GM21390 (cell line): ENCODE results near the gene ALX3.

Source experiments
- ATAC-seq: cut with Tn5 transposase; IDR thresholded peaks from one replicate; pipeline ENCODE4 v1.9.1; 2021; ENCODE audit not compliant: unreplicated experiment

Gene ALX3

DNA sequence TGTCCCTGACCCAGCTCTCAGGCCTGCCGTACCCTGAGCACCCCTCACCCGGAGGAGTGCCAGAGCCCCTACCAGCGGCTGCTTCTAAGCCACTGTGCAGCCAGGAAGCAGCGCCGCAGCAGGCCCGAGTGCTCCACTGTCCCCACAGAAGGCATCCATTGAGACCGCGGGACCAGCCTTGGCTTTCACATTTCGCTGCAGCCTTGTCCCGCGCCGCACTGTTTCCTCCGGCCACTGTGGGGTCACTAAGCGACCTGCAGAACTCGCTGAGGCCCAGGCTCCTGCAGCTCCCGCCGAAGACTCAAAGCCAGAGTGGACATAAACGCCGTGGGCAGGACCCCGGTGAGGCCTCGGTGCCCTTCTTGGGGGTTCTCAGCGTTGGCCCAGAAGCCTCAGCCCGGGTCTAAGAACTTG, 3.0 kb downstream of the ALX3 start:
- ATAC-seq, result no peak

DNA sequence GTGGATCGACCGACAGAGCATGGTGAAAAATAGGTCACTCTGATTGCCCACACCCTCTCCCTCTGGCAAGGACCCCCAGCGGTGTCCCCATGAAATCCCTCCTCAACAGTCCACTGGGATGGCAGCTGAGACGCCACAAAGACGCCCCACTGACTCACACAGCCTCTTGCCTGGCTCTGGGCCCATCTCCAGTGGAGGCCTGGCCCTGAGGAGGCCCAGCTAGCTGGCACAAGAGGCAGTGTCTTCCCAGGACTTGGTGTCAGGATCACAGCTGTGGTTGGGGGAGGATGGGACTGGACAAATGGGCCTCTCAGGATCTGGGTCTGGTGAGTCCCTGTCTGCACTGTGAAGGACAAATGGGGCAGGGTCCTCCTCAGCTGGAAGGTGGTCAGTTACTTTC, 4.6 kb downstream of the ALX3 start:
- no peak for ATAC-seq

DNA sequence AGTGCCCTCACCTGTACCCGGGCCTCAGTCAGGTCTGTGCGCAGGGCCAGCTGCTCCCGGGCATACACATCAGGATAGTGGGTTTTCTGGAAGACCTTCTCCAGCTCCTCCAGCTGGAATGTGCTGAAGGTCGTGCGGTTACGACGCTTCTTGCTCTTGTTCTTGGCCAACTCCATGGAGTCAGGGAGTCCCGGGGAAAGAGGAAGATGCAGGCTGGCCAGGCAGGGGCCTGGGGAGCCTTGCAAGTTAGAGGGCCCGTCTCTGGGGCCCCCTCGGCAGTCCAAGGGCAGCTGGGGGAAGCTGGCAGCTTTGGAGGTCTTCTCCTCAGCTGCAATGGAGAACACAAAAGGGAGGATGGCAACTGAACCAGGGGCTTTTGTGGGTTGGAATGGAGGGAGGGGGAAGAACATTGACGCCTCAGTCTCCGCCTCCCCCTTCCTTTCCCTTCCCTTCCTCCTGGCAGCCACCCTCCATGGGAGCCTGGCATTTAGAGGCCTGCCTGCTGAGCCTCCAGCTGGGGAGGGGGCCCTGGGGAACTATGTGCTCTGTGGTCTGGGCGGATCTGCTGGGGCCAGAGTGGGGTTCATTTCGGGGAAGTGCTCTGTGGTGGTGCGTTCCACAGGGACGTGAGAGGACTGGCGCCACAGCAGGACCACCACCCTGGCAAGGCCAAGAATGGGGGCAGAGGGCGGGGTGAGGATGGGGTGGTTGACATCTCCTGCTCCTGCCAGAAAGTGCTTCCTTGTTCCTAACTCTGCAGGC, 5.7 kb downstream of the ALX3 start:
- ATAC-seq, result no peak

DNA sequence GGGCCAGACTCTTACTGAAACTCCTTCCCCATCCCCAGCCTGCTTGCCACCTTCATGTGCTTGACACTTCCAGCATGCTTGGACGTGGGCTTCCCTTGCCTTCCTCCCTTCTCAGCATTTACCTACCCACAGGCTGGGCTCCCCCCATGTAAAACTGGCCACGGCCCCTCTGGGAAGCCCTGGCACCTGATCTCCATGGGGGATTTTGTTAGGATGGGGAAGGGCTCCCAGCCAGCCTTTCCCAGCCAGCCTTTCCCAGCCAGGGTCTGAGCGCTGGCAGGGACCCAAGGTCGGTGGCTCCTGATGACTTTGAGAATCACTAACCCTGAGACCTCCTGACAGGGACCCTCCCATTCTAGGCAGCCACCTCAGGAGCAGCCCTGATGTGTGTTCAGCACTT, 6.7 kb downstream of the ALX3 start:
- ATAC-seq, result no peak

DNA sequence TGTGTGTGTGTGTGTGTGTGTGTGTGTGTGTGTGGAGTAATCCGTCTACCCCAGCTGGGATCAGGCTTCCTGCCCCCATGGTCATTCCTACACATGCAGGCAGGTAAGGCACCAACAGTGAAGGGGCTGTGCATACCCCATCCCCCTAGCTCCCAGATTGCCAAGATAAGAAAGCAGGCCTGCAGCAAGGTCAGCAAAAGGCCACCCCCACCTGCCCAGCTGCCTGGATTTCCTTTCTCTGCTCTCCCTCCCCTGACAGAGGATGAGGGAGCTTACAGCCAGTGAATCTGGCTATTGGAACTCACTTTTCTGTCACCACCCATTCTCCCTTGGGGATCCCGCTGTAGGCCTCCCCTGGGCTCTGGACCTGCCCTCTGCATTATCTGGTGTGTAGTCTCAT, 7.9 kb downstream of the ALX3 start:
- no peak for ATAC-seq

DNA sequence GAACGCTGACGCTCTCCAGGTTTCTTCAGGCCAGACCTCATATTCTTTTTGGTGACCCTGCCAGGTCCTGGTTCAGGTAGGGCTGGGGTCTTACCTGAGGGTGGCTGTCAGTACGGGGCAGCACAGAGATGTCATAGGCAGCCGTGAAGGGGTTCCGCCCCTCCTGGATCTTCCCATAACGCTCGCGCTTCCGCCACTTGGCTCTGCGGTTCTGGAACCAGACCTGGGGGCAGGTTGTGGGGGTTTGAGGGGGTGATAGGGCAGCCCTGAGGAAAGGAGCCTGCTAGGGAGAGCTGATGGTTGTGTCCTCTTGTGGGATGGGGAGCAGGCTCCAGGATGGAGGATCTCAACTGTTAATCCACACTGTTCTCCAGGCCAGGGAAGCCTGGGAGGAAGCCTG, 9.1 kb downstream of the ALX3 start:
- ATAC-seq, result no peak

DNA sequence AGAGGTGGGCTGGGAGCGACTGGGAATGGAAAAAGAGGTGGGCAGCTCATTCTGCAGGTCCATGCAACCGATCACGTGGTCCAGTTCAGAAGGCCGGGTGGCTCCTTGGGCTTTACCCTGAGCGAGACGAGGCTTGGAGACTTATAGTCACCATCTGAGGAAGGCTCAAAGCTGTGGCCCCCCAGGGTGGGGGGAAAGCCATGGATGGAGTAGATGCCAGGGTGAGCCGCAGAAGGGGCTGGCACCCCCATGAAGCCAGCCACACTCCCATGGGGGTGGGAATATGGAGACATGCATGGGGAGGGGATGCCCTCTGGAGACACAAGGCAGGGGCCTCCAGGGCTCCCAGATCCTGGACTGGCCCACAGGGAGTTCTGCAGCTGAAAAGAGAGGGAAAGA, 9.8 kb downstream of the ALX3 start:
- no peak for ATAC-seq

DNA sequence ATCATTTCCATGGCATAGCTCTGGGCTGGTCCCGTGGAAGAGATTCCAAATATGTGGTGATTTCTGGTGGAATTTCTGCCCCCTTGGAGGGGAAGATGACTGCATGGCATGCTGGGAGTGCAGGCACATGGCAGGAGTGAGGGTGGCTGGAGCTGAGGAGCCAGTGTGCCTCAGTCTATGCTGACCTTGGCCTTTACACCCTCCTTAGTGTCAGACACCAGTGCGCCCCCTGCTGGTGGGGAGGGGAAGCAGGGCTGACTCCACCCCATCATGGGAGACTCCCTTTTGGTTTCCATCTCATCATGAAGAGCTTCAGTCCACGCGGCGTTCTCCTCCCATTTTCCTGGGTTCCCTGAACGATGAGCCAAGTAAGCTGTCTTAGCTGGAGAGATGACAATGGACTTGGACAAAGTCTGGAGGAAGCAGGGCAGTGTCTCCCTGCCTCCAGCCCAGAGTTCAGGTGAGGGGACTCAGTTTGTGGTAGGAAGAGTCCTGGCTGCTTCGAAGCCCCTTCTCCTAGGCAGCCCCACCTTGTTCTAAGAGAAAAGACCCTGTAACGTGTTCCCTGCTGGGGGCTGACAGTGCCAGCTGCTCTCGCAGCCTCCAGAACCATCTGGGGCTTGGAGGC, 10.3 kb downstream of the ALX3 start:
- no peak for ATAC-seq

DNA sequence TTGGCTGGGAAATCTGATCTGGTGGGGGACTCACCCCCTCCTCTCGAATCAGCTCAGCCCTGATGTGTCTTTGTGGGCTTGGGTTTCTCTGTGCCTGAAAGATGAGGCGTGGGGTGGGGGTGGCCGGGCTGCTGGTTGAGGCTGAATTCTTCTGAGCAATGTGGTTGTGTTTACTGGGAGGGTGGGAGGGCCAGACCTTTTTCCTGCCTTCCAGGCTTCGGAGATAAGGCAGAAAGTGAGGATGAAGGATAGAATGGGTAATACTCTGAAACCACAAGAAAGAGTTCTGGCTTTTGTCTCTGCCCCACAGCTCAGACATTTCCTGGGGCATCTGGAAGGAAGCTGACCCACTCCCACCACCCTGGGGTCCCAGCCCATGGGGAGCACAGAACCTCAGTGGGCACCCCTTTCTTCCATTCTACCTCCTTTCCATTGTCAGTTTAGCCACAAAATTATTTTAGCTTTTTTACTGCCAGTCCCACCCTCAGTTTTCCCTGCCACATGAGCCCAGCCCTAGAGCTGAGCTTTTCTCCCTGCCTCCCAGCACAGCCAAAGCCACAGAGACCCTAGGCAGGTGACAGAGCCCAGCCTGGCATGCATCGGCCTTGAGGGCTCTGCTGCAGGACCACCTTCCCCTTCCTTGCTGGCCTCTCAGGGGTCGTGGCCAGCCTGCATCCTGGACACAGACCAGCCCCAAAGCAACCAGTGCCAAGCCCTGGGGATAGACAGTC, 11.2 kb downstream of the ALX3 start:
- no peak for ATAC-seq

DNA sequence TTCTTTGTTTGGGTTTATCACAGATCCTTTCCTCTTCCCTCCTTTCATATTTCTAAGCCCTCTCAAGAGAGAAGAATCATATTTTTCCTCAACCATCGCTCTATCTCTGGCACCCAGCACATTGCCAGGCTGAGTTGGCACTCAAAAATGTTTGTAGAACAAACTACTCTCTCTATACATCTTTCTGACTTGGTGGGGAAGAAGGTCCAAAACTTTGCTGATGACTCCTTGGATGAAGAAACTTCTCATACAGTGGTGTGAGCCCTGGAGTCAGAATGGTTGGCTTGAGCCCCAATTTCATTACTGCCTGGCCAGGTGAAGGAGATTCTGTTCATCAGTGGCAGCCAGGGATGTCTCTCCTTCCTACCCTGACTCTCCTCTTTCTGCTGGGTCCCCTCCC, 11.9 kb downstream of the ALX3 start:
- ATAC-seq, result no peak

DNA sequence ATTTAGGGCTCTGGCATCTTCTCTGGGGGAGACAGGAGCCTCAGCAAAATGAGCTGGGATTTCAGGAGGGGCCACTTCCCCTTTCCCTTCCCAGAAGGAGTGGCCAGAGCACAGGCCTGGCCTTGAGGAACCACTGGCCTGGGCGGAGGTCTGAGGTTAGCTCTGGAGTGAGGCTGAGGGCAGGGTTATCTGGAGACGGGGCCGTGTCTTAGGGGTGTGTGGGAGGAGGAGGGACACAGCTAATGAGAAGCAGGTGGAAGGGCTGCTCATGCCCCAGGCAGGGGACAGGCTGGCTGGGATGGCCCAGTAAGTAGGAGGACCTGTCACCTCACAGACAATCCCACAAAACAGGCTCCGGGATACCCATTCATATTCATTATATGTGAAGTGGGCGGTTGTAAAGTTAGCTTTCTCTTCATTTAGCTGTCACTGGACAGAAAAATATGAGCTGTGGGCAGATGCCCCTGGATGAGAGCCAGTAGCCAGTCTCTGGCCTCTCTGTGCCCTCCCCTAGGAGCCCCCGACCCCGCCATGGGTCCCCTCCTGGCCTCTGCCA, 12.4 kb downstream of the ALX3 start:
- no peak for ATAC-seq

DNA sequence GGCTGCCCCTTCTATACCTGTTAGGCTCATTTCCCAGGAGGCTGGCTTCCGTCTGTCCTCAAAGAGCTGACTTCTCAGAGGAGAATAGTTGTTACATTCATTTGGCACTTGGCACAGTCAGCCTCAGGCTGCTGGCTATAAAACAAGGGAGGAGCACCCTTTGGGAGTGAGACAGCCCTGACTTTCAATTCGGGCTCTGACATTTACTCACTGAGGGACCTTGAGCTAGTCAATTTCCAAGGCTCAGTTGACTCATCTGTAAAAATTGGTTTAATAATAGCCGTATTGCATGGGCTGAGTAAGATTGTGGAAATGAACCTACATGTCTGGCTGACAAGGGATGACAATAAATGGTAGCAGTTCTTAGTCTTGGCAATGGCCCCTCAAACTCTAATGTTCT, 13.7 kb downstream of the ALX3 start:
- no peak for ATAC-seq

DNA sequence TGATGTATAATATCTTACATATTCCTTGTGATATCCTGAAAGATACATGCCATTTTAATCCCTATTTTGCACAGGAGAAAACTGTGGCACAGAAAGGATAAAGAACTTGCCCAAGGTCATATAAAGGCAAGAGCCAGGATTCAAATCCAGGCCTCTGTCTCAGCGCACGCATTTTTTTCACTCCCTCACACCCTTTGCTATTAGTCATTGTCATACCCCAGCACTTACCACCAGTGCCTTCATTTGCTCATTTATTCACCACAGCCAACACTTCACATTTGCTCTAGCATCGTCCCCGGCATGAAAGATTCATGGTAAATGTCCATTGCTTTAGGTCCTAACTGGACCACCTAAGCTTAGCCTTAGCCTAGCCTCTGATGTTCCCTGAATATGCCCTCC, 14.2 kb downstream of the ALX3 start:
- ATAC-seq, result no peak

DNA sequence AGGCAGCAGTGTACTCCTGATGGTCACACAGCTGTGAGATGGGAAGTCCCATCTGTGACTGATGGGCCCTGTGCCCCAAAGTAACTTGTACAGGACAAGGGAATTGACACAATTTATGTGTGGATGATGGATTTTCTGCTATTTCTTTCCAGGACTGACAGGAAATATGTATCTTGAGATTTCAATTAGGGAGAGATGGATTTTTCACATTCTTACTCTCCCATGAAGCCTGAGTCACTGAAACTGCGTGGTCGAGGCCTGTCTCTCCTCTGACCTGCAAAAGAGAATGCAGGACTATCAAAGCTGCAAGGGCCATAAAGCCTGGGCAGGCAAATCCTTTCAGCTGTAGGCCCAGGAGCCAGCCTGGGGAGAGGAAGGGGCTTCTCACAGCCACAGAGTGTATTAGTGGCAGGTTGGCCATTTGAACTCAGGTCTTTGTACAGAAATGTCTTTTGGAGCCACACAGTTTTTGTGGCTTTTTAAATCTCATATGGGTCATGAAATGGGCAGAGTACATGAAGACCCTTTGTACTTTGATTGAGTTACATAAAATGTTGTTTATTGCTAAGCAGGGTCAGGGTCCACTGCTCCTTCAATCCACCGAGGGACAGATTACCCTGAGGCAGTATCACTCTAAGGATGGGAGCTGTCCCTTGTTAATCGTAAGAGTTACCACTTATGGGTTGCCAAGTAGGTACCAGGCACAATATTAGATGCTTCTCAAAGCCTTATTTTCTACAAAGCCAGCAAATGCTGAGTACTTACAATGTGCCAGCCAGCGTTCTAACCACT, 14.8 kb downstream of the ALX3 start:
- ATAC-seq, result no peak

DNA sequence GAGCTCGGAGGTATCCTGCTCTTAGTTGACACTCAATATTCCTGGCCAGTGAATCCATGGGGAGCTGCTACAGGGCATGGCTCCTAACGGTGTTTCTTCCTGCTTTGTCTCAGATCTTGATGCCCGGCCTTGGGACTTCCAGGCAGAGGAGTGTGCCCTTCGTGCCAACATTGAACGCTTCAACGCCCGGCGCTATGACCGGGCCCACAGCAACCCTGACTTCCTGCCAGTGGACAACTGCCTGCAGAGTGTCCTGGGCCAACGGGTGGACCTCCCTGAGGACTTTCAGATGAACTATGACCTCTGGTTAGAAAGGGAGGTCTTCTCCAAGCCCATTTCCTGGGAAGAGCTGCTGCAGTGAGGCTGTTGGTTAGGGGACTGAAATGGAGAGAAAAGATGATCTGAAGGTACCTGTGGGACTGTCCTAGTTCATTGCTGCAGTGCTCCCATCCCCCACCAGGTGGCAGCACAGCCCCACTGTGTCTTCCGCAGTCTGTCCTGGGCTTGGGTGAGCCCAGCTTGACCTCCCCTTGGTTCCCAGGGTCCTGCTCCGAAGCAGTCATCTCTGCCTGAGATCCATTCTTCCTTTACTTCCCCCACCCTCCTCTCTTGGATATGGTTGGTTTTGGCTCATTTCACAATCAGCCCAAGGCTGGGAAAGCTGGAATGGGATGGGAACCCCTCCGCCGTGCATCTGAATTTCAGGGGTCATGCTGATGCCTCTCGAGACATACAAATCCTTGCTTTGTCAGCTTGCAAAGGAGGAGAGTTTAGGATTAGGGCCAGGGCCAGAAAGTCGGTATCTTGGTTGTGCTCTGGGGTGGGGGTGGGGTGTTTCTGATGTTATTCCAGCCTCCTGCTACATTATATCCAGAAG, 16.7 kb downstream of the ALX3 start:
- no peak for ATAC-seq

DNA sequence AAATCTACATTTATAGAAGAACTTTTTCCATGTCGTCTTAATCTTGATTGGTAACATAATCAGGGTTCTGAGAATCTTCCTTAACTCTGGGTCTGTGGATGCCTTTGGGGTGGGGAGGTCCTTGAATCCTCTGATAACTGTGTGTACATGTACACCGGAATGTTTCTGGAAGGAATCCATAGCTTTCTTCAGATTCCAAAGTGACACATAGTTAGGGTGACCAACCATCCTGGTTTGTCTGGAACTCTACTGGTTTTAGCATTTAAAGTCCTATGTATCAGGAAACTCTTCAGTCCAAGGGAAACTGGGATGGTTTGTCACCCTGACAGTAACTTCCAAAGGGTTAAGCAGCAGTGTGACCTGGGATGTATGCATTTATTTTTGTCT, 19.2 kb downstream of the ALX3 start:
- no peak for ATAC-seq

DNA sequence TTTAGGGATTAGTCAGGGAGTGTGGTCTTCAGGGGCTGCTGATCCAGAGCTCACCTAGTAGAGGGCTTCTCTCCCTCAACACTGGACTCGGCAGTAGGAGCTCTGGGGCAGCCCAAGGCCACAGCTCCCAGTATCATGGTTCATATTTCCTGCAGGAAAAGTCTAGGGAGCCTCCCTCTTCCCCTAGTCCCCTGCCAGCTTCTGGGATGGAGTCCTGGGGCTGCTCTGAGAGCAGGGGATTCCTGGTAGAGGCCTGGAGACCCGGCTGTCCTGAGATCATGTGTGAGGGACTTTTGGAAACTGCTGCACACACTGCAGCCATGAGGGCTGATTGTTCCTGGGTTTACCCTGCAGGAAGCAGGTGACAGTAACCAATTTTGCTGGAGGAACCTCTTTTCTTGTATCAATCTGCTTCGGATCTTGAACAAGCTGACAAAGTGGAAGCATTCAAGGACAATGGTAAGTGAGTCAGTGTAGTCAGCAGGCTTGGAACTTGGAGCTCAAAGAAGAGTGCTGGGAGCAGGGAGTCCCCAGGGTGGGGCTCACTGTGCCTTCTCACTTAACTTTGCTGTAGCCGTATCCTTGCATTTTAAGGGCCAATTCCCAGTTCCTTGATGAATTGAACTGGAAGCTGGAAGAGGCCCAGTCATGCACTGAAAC, 19.7 kb downstream of the ALX3 start:
- no peak for ATAC-seq

DNA sequence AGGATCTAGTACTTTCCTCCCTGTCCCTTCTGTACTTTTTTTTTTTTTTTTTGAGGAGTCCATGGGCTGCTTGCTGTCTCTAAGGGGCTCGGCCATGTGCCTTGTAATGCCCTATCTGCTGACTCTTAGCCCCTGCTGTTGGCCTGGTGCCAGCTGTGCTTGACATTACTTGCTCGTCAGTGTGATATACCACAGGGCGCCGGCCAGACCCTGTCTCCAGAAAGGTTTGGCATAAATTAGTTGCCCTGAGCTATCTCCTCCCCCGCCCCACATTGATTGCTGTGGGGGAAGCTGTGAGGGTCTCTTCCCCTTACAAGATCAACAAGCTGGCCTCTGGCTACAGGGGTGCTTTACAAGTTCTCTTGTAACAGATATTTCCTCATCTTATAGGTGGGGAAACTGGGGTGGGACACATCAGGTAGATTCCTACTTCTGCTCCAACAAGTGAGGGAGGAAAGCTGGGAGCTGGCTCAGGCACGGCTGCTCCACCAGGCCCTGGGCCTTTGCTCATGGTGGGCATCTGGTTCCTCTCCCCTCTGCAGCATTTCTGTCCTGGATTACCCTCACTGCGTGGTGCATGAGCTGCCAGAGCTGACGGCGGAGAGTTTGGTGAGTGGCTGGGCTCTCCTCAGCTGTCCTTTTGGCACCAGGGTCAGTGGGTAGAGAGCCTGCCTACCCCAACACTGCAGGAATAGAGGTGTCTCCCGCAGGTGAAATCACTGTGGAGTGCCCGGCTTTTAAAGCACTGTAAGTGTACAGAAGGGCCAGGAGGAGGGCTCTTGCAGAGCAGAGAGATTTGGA, 20.5 kb downstream of the ALX3 start:
- ATAC-seq, result no peak
